Adrenal gland (tissue), 12 donors: ENCODE results near the gene CCDC66. TPM values are rescaled to one million over a fixed set of nuclear protein-coding genes. Genes with fewer than 3 reads are reported as not detected.
"Not testable (repeated sequence)": the region's sequence is repeated elsewhere in the genome, so short reads cannot be mapped to it uniquely, and the experiment has no call there.

Source experiments
- DNase-seq, 7 donors: peaks; one replicate each; pipeline ENCODE4 v3.0.0-alpha.2; 2019 to 2020
- H3K27ac ChIP-seq, 5 donors: fragments of 200-600 bp; sonication (generic) in 4 of 5; 1 replicate in 3 of 5; 2 replicates in 2 of 5; pipeline versions ENCODE4 v1.5.1 to v1.8.0; 2016 to 2020; ENCODE audit warnings: mild to moderate bottlenecking in 1 of 5
- H3K27me3 ChIP-seq: fragments of 200-600 bp; 2 replicates; pipeline ENCODE4 v1.8.0; 2021
- H3K36me3 ChIP-seq, 2 donors: fragments of 200-600 bp; replicated peaks in 1 of 2; 1 replicate in 1 of 2; 2 replicates in 1 of 2; pipeline versions ENCODE4 v1.5.1 to v1.8.0; 2018 to 2022
- H3K4me1 ChIP-seq, 2 donors: fragments of 200-600 bp; replicated peaks in 1 of 2; 1 replicate in 1 of 2; 2 replicates in 1 of 2; pipeline versions ENCODE4 v1.5.1 to v1.8.0; 2018 to 2021
- H3K4me3 ChIP-seq, 4 donors: fragments of 200-600 bp; sonication (generic) in 3 of 4; one replicate each; pipeline ENCODE4 v1.5.1; 2016 to 2018
- H3K9me3 ChIP-seq, 3 donors: fragments of 200-600 bp; sonication (generic) in 1 of 3; replicated peaks in 1 of 3; 1 replicate in 2 of 3; 2 replicates in 1 of 3; pipeline versions ENCODE4 v1.5.1 to v1.8.0; 2016 to 2021
- POLR2A ChIP-seq, 2 donors: fragments of 450-650 bp; IDR thresholded peaks; one replicate each; pipeline ENCODE4 v1.6.1; 2017; ENCODE audit warnings: antibody characterized with exemption in 2 of 2, mild to moderate bottlenecking in 2 of 2, moderate library complexity in 1 of 2
- WGBS, 4 donors: extraction: QIAGEN DNeasy Blood & Tissue Kit in 2 of 4; methylation state at CpG; one replicate each; pipeline versions ENCODE4 v1.1.5 to v1.1.7; 2013 to 2017; 5-methylcytosine and 5-hydroxymethylcytosine counted together
- intact Hi-C, 2 donors: fragments of 100-400 bp; cut with DNase I; formaldehyde crosslinking; loops; one replicate each; pipeline versions ENCODE4 v1.14.1 to v1.15.0; 2022 to 2023
- polyA plus RNA-seq, 3 donors: library from polyadenylated mRNA; stranded (reverse); fragments of 200-250 nt in 2 of 3; fragments of 350-450 nt in 1 of 3; fragmentation: Illumina TruSeq in 1 of 3; extraction: RNeasy Lipid Tissue Mini Kit (QIAGEN cat#74804) in 1 of 3; gene quantifications; one replicate each; pipeline ENCODE4 v1.2.3, GENCODE V29; 2013 to 2014
- total RNA-seq, 9 donors: library from RNA; depleted of rRNA in 4 of 9; stranded (reverse); fragments of >200 nt in 4 of 9; fragments of 120-200 nt in 1 of 9; fragmentation: NEBNext Ultra II Directional in 1 of 9; extraction: Animal tissue kit (Norgen Biotek cat#: 25700) in 1 of 9; gene quantifications; one replicate each; pipeline versions ENCODE4 v1.1.0 to v1.2.4, GENCODE V29; 2013 to 2023
- TF ChIP-seq, protein P1 (sequence below), 6 experiments: fragments of 450-650 bp in 4 of 6; fragments of 200-600 bp in 2 of 6; sonication (generic) in 1 of 6; IDR thresholded peaks; 1 replicate in 5 of 6; 2 replicates in 1 of 6; pipeline versions ENCODE4 v1.5.1 to v1.8.0; 2016 to 2021; ENCODE audit warnings: antibody characterized with exemption in 6 of 6, mild to moderate bottlenecking in 2 of 6, moderate library complexity in 1 of 6
- donor health status: healthy with polysubstance abuse.
- donor health status: Bipolar disorder and iron deficiency.
- donor health status: DM: yes; HTN: yes; CAD: no.
- donor health status: DM: no; HTN: no; CAD: no.
- donor health status: DM: no; HTN: no; CAD: no.
- donor health status: DM: yes; HTN: yes; CAD: no.

Gene CCDC66
- total and polyA plus RNA-seq, 12 donors = 6.6 to 35.9 (median 18.5) TPM

DNA sequence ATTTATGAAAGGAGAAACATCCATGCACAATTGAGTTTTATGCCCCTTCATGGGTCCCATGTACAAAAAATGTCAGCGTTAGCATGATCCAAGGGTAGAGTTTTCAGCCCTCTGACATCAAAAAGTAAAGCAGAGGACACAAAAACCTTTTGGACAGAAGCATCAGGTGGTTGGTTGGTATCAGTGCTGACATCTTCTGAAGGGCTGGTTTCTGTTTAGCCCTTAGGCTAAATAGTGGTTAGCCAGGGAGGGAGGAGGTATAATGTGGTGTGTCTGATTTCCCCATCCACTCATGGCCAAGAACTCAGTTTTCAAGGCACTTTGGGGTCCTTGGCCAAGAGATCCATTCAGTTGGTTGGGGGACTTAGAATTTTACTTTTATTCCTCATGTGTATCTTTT lies 16.5 kb downstream of the CCDC66 start:
- TF ChIP-seq POLR2A (IDR thresholded peaks at IDR 0.05) = no peak
- TF ChIP-seq, protein P1, sequence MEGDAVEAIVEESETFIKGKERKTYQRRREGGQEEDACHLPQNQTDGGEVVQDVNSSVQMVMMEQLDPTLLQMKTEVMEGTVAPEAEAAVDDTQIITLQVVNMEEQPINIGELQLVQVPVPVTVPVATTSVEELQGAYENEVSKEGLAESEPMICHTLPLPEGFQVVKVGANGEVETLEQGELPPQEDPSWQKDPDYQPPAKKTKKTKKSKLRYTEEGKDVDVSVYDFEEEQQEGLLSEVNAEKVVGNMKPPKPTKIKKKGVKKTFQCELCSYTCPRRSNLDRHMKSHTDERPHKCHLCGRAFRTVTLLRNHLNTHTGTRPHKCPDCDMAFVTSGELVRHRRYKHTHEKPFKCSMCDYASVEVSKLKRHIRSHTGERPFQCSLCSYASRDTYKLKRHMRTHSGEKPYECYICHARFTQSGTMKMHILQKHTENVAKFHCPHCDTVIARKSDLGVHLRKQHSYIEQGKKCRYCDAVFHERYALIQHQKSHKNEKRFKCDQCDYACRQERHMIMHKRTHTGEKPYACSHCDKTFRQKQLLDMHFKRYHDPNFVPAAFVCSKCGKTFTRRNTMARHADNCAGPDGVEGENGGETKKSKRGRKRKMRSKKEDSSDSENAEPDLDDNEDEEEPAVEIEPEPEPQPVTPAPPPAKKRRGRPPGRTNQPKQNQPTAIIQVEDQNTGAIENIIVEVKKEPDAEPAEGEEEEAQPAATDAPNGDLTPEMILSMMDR (IDR thresholded peaks at IDR 0.05) = no peak
- Histone ChIP-seq H3K4me3 (no peak overlapping the region), H3K36me3 (peaks cover 0 to 36% of the 10 kb centered on the region in 2 donors), H3K27ac (no peak overlapping the region), H3K27me3 (no peaks in the 10 kb centered on the region), H3K4me1 (no peaks in the 10 kb centered on the region), H3K9me3 (no peaks in the 10 kb centered on the region)
- WGBS, 4 donors = 95 to 100% (median 97%) methylated on average over 1 of the region's 1 CpG
- no peak for DNase-seq
- intact Hi-C loops = no loop called here

DNA sequence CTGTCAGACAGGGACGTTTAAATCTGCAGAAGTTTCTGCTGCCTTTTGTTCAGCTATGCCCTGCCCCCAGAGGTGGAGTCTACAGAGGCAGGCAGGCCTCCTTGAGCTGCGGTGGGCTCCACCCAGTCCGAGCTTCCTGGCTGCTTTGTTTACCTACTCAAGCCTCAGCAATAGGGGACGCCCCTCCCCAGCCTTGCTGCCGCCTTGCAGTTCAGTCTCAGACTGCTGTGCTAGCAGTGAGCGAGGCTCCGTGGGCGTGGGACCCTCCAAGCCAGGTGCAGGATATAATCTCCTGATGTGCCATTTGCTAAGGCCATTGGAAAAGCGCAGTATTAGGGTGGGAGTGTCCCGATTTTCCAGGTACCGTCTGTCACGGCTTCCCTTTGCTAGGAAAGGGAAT lies 25.0 kb downstream of the CCDC66 start:
- H3K36me3 ChIP-seq, intact Hi-C loops, DNase-seq, H3K27me3 ChIP-seq, H3K4me1 ChIP-seq, H3K27ac ChIP-seq, H3K4me3 ChIP-seq, H3K9me3 ChIP-seq: not testable (repeated sequence)
- 96 to 100% (median 96%) methylated on average over 8 to 12 of the region's 12 CpGs for WGBS, 4 donors

DNA sequence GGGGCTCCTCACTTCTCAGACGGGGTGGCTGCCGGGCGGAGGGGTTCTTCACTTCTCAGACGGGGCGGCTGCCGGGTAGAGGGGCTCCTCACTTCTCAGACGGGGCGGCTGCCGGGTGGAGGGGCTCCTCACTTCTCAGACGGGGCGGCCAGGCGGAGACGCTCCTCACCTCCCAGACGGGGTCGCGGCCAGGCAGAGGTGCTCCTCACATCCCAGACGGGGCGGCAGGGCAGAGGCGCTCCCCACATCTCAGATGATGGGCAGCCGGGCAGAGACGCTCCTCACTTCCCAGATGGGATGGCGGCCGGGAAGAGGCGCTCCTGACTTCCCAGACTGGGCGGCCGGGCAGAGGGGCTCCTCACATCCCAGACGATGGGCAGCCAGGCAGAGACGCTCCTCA lies 27.3 kb downstream of the CCDC66 start:
- H3K9me3 ChIP-seq, intact Hi-C loops, H3K36me3 ChIP-seq, DNase-seq, H3K27ac ChIP-seq, H3K4me1 ChIP-seq, H3K27me3 ChIP-seq, H3K4me3 ChIP-seq: not testable (repeated sequence)
- WGBS, 4 donors = 93 to 100% methylated on average over 12 to 27 of the region's 28 CpGs; no CpG with 5 or more reads in 2 of the 4 donors

DNA sequence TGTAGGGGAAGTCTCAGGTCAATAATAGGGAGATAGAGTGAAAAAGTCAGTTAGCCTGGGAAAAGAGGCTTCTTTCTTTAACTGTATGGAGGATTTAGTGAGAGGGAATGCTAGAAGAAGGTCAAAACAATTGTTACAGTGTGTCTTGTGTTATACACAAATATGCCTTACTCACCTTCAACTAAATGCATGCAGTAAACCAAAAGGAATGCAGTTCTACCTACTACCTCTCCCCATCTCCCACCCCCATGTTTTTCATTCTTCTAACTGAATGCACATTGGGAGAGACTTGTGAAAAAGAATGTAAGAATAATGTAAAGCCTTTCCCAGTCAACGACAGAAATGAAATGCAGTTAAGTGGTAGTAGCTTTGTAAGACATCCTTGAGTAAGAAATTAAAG lies 33.8 kb downstream of the CCDC66 start:
- WGBS, 4 donors = 52 to 71% (median 64%) methylated on average over 1 of the region's 1 CpG
- Histone ChIP-seq H3K27ac (no peak overlapping the region), H3K27me3 (no peaks in the 10 kb centered on the region), H3K9me3 (no peaks in the 10 kb centered on the region), H3K4me1 (peaks cover 0 to 9% of the 10 kb centered on the region in 2 donors), H3K4me3 (no peak overlapping the region), H3K36me3 (peaks cover 0 to 4% of the 10 kb centered on the region in 2 donors)
- intact Hi-C loops = no loop called here
- TF ChIP-seq, protein P1 (IDR thresholded peaks at IDR 0.05) = no peak
- no peak for TF ChIP-seq POLR2A (IDR thresholded peaks at IDR 0.05)
- no peak for DNase-seq

DNA sequence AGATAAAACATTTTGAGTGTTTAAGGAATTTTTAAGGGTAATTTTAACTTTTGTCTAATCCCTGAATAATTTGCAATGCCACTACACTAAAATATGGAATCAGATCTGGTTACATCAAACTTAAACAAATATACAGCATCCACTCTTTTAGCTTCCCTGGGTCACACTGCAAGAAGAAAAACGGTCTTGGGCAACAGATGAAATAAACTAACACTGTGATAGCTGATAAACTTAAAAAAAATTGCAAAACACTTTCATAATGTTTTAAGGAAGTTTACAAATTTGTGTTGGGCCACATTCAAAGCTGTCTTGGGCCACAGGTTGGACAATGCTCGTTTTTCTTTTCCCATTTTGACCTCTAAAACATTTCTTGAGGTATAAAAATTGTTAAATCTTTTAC lies 34.3 kb downstream of the CCDC66 start:
- intact Hi-C loops = no loop called here
- no peak overlapping the region for H3K27ac ChIP-seq
- H3K36me3 ChIP-seq = peaks cover 0 to 4% of the 10 kb centered on the region in 2 donors
- peaks cover 0 to 9% of the 10 kb centered on the region in 2 donors for H3K4me1 ChIP-seq
- no peak for DNase-seq
- no peaks in the 10 kb centered on the region for H3K27me3 ChIP-seq
- no peak overlapping the region for H3K4me3 ChIP-seq
- TF ChIP-seq, protein P1 (IDR thresholded peaks at IDR 0.05) = no peak
- no peak for TF ChIP-seq POLR2A (IDR thresholded peaks at IDR 0.05)
- no peaks in the 10 kb centered on the region for H3K9me3 ChIP-seq
- 10 to 26% (median 20%) methylated on average over 2 of the region's 2 CpGs for WGBS, 4 donors
